Activated CD8-positive, alpha-beta memory T cell treated with anti-CD3 and anti-CD28 coated beads for 36 hours (primary cell): ENCODE data around the gene NQO1. TPM values are rescaled to one million over a fixed set of nuclear protein-coding genes. Genes with fewer than 3 reads are reported as not detected.
"Not testable (repeated sequence)": the region's sequence is repeated elsewhere in the genome, so short reads cannot be mapped to it uniquely, and the experiment has no call there.

Experiments
- CTCF ChIA-PET: fragments of 350-600 bp; sonication (Branson Sonifier 250); formaldehyde crosslinking; loops from one replicate; lab custom pipeline; 2021; ENCODE audit warnings: antibody characterized with exemption; lab: Charles Lee
- POLR2A ChIA-PET: fragments of 350-600 bp; sonication (Branson Sonifier 250); formaldehyde crosslinking; loops from one replicate; lab custom pipeline; 2021; ENCODE audit warnings: antibody characterized with exemption; lab: Charles Lee
- total RNA-seq, 2 experiments: library from RNA; stranded (reverse); gene quantifications; one replicate each; pipeline ENCODE4 v1.2.3, GENCODE V29; 2021

The NQO1 gene
- total RNA-seq, 2 experiments from 2014 or later: 13.4 to 13.7 TPM

- CTCF ChIA-PET: interaction anchor here (0.7 kb wide), 2 partner anchors 9 to 1237 kb away, joined by 4 to 5 read pairs; no protein-coding TSS in a partner anchor
- POLR2A ChIA-PET: no interaction called here
These were observed 20.8 kb upstream of the NQO1 start for GRCh38 chr16:69747115-69747514.

GRCh38 chr16:69745959-69746358 lies 19.6 kb upstream of the NQO1 start:
- CTCF ChIA-PET: interaction anchor here (1.0 to 1.2 kb wide), 2 partner anchors 19 to 37 kb away, joined by 3 read pairs; no protein-coding TSS in a partner anchor
- POLR2A ChIA-PET: no interaction called here

GRCh38 chr16:69745232-69745612 lies 18.9 kb upstream of the NQO1 start:
- POLR2A ChIA-PET: no interaction called here
- CTCF ChIA-PET: interaction anchor here (1.0 to 1.2 kb wide), 2 partner anchors 18 to 37 kb away, joined by 3 read pairs; no protein-coding TSS in a partner anchor

DNA sequence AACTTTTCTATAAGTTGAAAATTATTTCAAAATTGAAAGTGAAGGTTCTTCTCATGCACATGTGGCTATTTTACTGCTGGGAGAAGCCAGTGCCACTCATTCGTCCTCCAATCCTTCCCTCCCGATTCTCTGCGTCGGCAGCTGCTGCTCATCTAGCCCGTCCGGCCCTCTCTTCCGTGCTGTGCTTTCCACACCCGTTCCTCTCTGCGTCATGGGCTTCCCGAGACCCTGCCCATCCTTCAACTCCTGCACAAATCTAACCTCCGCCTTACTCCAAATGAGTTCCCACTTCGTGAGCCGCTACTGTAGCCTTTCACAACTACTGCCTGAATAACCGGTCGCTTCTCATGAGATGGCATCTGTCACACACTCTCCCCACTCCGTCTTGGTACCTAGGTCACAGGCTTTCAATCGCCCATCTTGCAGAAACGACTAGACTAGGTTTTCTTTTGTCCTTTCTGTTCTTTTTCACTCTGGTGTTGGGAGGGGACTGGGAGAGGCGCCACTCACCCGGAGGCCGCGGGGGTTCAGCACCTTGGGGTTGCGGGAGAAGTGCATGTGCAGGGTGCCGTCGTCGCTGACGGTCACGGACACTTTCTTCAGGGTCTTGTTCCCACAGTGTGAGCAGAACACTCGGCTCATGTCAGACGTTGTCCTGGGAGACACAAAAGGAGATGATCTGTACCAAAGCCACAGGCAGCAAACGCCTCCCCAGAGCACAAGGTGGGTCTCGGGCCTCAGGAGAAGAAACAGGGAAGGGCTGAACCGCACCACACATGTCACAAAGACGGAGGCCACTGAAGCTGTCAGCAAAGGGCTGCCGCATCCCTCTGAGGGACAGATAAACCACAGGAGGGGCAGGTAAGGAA lies 18.2 kb upstream of the NQO1 start:
- CTCF ChIA-PET: no interaction called here
- POLR2A ChIA-PET: no interaction called here

DNA sequence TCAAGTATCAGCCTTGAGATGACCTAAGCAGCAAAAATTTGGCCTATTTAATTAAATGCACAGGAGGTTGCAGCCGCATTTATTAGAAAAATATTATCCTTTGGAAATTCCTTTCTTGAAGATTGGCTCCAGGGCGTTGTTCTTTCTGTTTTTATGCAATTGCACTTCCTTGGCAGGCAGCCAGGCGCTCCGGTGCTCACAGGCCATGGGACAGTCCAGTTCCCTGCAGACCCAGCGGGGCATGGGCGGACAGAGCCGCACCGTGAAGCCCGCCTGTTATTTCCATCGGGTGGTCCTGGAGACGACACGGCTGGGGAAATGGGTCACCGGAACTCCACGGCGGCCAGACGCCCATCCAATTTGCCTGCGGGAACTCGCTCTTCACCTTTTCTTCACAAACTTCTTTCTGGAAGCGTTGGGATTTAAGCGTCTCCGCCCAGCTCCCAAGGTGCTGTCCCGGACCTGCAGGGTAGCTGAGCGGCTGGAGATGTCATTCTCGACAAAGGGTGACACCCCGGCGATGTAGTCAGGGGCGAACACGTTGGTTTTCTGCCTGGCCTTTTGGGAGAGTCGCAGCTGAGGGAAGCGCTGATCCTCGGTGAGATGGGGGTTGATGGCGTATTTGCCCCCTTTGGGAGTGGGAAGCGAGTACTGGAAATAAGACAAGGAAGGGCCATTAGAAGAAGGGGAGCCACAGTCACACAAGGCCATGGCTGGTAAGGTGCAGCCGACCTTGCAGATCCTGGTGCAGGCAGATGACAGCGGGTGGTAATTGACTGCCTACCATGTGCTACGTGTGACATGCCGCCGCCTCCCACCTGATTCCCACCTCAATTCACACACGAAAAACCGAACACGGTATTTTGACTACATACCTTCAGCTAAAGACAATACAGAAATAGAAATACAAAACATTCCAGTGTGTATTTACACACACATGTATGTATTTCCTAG lies 15.9 kb upstream of the NQO1 start:
- POLR2A ChIA-PET: no interaction called here
- CTCF ChIA-PET: interaction anchor here (1.1 to 1.8 kb wide), 2 partner anchors 13 to 46 kb away, joined by 3 to 8 read pairs; partner anchors contain the start of gene NOB1

DNA sequence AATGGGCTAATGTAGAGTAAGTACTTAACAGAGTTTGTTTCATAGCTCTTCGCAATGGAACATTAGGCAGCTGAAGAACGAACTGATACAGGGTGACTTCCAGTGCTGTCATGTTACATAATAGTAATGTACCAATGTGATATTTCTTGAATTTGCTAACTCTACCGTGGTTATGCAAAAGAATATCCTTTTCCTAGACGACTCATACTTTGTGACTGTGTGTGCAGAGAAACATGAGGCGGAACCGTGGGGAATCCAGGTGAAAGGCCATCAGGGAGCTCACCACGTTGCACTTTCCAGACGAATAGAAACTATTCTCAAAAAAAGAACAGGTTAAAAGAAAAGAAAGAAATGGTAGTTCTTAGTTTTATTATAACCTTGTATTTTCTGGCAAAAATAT lies 15.2 kb upstream of the NQO1 start:
- ChIA-PET POLR2A (no interaction called here), CTCF (interaction anchor here (1.1 to 1.8 kb wide), 2 partner anchors 13 to 46 kb away, joined by 3 to 8 read pairs; partner anchors contain the start of gene NOB1)

GRCh38 chr16:69732101-69732500 lies 5.7 kb upstream of the NQO1 start:
- CTCF ChIA-PET: no interaction called here
- POLR2A ChIA-PET: no interaction called here

GRCh38 chr16:69731280-69731679 lies 4.9 kb upstream of the NQO1 start:
- POLR2A ChIA-PET: not testable (repeated sequence)
- CTCF ChIA-PET: interaction anchor here (0.7 kb wide), 1 partner anchor 1851 kb away, joined by 3 read pairs; no protein-coding TSS in a partner anchor

- POLR2A ChIA-PET: not testable (repeated sequence)
- CTCF ChIA-PET: interaction anchor here (0.6 to 1.6 kb wide), 2 partner anchors 55 to 333 kb away, joined by 3 read pairs; no protein-coding TSS in a partner anchor
These were observed 2.7 kb upstream of the NQO1 start for GRCh38 chr16:69729030-69729429.

DNA sequence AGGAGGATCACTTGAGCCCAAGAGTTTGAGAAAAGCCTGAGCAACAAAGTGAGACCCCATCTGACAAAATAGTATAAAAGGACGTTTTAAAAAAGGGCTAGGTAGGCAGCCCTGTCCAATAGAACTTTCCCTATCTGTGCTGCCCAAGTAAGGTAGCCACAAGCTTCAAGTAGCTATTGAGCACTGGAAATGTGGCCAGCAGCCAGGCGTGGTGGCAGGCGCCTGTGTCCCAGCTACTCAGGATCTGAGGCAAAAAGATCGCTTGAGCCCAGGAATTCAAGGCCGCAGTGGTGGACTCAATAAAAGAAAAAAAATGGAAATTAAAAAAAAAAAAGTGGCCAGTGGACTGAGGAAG lies 1.5 kb upstream of the NQO1 start:
- POLR2A ChIA-PET: interaction anchor here (0.6 kb wide), 1 partner anchor 39 kb away, joined by 4 read pairs; no protein-coding TSS in a partner anchor
- CTCF ChIA-PET: interaction anchor here (0.7 to 2.7 kb wide), 4 partner anchors 16 to 332 kb away, joined by 3 to 15 read pairs (median 4); partner anchors contain the start of gene NOB1

DNA sequence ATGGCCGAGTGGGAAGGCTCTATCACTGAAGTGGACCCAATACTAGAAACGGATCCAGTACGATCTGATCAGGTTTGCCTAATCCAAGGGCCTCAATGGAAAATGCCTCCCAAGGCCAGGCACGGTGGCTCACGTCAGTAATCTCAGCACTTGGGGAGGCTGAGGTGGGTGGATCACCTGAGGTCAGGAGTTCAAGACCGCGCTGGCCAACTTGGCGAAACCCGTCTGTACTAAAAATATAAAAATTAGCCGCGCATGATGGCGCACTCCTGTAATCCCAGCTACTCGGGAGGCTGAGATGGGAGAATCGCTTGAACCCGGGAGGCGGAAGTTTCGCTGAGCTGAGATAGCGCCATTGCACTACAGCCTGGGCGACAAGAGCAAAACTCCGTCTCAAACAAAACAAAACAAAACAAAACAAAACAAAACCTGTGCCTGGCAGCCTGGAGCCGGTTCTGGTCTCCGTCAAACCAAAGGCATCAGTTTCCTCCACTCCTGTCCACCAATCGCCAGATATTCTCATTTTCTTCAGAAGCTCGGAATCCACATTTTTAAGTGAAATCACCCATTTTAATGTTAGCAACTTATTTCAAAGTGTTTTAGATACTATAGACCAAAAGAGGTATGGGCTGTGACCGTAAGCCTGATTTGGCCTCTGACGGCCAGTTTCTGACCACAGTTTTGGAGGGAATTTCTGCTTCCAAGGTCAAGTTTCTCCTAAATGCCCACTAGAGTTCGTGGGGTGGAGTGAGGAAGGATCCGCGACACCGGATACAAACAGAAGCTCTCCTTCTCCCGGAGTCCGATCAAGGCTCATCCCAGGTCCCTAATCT lies 664 bp downstream of the NQO1 start:
- POLR2A ChIA-PET: interaction anchor here (0.7 to 1.3 kb wide), 2 partner anchors 10 to 29 kb away, joined by 4 read pairs; partner anchors contain the start of gene NOB1
- CTCF ChIA-PET: interaction anchor here (0.7 to 2.7 kb wide), 2 partner anchors 26 to 29 kb away, joined by 3 to 15 read pairs; partner anchors contain the start of gene NOB1

DNA sequence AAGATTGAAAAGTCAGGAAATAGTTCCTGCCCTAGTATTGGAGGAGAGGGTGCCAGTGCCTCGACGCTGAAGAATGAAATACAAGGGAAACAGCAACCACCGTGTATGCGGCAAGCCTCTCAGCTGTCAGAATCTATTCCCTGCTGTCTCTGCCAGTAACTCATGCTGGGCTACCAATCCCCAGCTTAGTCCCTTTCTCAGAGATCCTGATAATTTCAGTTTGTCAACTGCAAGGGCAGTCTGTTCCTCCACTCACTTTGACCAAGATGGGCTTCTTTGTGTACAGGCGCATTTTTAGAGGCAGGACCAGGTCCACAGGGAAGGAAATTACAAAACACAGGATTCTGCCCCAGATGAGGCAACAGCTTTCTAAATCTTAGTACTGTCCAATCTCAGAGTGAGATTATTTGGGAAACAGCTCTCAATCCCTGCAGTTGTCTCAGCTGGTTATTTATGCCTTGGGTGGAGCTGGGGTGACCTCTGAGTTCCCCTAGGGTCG lies 1.3 kb downstream of the NQO1 start:
- CTCF ChIA-PET: no interaction called here
- POLR2A ChIA-PET: no interaction called here

DNA sequence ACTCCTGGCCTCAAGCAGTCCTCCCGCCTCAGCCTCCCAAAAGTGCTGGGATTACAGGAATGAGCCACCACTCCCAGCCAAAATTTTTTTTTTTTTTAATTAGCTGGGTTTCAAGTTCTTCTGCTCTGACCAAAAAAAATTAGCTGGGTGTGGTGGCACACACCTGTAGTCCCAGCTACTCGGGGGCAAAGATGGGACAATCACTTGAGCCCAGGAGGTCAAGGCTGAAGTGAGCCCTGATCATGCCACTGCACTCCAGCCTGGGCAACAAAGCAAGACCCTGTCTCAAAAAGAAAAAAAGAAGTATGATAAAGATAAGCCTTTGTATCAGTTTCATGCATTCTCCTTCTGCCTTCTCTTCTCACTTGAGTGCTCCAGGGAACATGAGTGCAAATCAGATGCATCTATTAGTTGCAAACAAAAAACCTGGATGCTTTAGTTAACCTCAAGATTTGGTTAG lies 1.9 kb downstream of the NQO1 start:
- POLR2A ChIA-PET: no interaction called here
- CTCF ChIA-PET: no interaction called here

DNA sequence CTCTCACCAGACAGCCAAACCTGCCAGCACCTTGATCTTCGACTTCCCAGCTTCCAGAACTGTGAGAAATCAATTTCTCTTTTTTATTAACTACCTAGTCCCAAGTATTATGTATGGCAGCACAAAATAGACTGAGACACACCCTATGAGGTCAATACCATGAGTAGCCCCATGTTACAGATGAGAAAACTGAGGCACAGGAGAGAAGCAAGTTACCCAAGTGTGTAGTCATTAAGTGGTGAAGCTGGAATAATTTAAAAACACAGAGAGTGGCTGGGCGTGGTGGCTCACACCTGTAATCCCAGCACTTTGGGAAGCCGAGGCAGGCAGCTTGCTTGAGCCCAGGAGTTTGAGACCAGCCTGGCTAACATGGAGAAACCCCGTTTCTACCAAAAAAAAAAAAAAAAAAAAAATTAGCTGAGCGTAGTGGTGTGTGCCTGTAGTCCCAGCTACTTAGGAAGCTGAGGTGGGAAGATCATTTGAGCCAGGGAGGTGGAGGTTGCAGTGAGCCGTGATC lies 4.9 kb downstream of the NQO1 start:
- ChIA-PET POLR2A (no interaction called here), CTCF (interaction anchor here (0.6 kb wide), 1 partner anchor 69 kb away, joined by 3 read pairs; no protein-coding TSS in a partner anchor)

DNA sequence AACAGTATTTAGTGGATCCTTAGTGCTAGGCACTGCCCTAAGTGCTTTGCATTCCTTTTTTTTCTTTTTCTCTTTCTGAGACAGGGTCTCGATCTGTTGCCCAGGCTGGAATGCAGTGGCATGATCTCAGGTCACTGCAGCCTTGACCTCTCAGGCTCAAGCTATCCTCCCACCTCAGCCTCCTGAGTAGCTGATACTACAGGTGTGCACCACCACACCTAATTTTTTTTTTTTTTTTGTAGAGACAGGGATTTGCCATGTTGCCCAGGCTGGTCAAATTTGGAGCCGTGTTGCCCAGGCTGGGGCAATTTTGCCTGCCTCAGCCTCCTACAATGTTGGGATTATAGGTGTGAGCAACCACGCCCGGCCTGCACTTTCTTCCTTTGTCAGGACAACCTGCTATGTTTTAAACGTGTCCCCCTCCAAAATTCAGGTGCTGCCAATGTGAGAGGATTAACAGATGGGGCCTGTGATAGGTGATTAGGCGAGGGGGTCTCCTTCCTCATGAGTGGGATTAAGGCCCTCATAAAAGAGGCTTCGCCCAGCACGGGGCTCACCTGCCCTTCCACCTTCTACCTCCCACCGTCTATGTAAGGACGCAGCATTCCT lies 5.4 kb downstream of the NQO1 start:
- POLR2A ChIA-PET: no interaction called here
- CTCF ChIA-PET: interaction anchor here (0.7 kb wide), 1 partner anchor 10 kb away, joined by 4 read pairs; no protein-coding TSS in a partner anchor

DNA sequence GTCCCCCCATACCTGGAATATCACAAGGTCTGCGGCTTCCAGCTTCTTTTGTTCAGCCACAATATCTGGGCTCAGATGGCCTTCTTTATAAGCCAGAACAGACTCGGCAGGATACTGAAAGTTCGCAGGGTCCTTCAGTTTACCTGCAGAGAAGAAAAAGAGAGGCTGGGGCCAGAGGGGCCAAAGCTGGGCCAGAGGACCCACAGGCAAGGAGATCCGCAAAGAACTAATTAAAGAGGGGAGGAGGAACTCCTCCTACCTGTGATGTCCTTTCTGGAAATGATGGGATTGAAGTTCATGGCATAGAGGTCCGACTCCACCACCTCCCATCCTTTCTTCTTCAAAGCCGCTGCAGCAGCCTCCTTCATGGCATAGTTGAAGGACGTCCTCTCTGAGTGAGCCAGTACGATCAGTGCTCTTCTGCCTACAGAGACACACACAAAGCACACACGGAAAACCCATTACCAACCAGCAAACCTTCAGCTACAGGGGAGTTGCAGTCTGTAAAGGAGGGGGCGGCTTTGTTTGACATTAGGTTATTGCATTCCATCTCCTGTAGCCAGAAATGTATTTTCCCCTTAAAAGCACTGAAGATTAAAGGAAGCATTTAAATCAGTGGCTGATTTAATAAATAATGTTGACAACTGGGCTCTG lies 8.1 kb downstream of the NQO1 start:
- ChIA-PET CTCF (no interaction called here), POLR2A (no interaction called here)

- ChIA-PET CTCF (no interaction called here), POLR2A (no interaction called here)
These were observed 9.3 kb downstream of the NQO1 start for GRCh38 chr16:69717066-69717465.
